Motor neuron (in vitro differentiated cells): ENCODE results near the gene DND1. TPM values are rescaled to one million over a fixed set of nuclear protein-coding genes. Genes with fewer than 3 reads are reported as not detected.
"Not testable (repeated sequence)": the region's sequence is repeated elsewhere in the genome, so short reads cannot be mapped to it uniquely, and the experiment has no call there.

Experiments
- ATAC-seq, 8 experiments: fragments of 200-7000 bp; cut with Tn5 transposase; replicated peaks in 6 of 8; 2 replicates each; pipeline ENCODE4 v1.8.0; 2021; ENCODE audit warnings: mild to moderate bottlenecking in 8 of 8, moderate library complexity in 8 of 8
- H3K27ac ChIP-seq, 2 donors: fragments of 250-450 bp; sonication (Bioruptor Pico); 2 replicates each; pipeline ENCODE4 v1.9.0; 2021; ENCODE audit warnings: antibody characterized with exemption in 2 of 2, mild to moderate bottlenecking in 2 of 2, moderate library complexity in 1 of 2
- H3K4me1 ChIP-seq, 2 donors: fragments of 250-450 bp; sonication (Bioruptor Pico); replicated peaks in 1 of 2; 2 replicates each; pipeline ENCODE4 v1.6.1; 2021; ENCODE audit warnings: antibody characterized with exemption in 2 of 2, mild to moderate bottlenecking in 2 of 2, moderate library complexity in 1 of 2
- H3K4me3 ChIP-seq, 5 donors: fragments of 250-450 bp; sonication (Bioruptor Pico); 2 replicates each; pipeline ENCODE4 v1.9.0; 2021; ENCODE audit warnings: antibody characterized with exemption in 5 of 5, mild to moderate bottlenecking in 5 of 5, moderate library complexity in 4 of 5
- WGBS, 10 experiments: fragments of 450-650 bp; shearing (Covaris generic); methylation state at CpG; one replicate each; pipeline ENCODE4 v1.0.0; 2022; 5-methylcytosine and 5-hydroxymethylcytosine counted together
- in situ Hi-C, 9 experiments: fragments of 400-800 bp; cut with MboI; loops; one replicate each; pipeline ENCODE4 v1.15.0; 2021; ENCODE audit warnings: low sequenced_read_pairs in 9 of 9, low pct_unique_long_range_greater_than_20kb in 2 of 9; ENCODE audit not compliant: unreplicated experiment in 9 of 9
- total RNA-seq, 8 experiments: library from RNA; unstranded; fragments of 300-600 nt; gene quantifications; 2 replicates each; pipeline versions ENCODE4 v1.2.3 to v1.2.4, GENCODE V29; 2022

DND1 gene
- total RNA-seq, 8 experiments from 2014 or later, result 0.43 to 1.0 (median 0.46) TPM; not detected in 4

GRCh38 chr5:140623061-140623460 lies 50.3 kb downstream of the DND1 start:
- H3K4me3 ChIP-seq, H3K27ac ChIP-seq, in situ Hi-C loops, ATAC-seq, H3K4me1 ChIP-seq: not testable (repeated sequence)

- Histone ChIP-seq H3K4me3 (no peak overlapping the region), H3K4me1 (no peaks in the 10 kb centered on the region), H3K27ac (no peak overlapping the region)
- WGBS, 10 experiments, result 50 to 100% (median 83%) methylated on average over 2 to 3 of the region's 3 CpGs; no CpG with 5 or more reads in 1 of the 10 experiments
- no peak for ATAC-seq
- in situ Hi-C loops, result no loop called here
Observed at GRCh38 chr5:140622301-140622700, 51.1 kb downstream of the DND1 start.

Other genes starting within 250 kb of the DND1 start
- 1 to 10 TPM; 1.2 to 7.8 (median 4.3) TPM for gene EIF4EBP3, start 125.9 kb downstream of the DND1 start, total RNA-seq
- gene SRA1, start 116.1 kb downstream of the DND1 start, total RNA-seq, result 10 to 100 TPM; 29.1 to 97.6 (median 47.4) TPM
- gene APBB3, start 109.0 kb downstream of the DND1 start, total RNA-seq, result 10 to 100 TPM; 15.7 to 81.1 (median 33.9) TPM
- 10 to 100 TPM; 13.1 to 64.1 (median 34.1) TPM for gene SLC35A4, start 108.7 kb downstream of the DND1 start, total RNA-seq
- gene CD14, start 40.4 kb downstream of the DND1 start, total RNA-seq, result 10 to 100 TPM in 2 of 8 experiments, 1 to 10 TPM in 2, under 1 TPM in 4; 0.11 to 13.4 (median 1.4) TPM
- gene TMCO6, start 34.1 kb downstream of the DND1 start, total RNA-seq, result 10 to 100 TPM in 6 of 8 experiments, 1 to 10 TPM in 2; 7.9 to 25.6 (median 11.9) TPM
- gene NDUFA2, start 25.9 kb downstream of the DND1 start, total RNA-seq, result 100 to 1,000 TPM in 5 of 8 experiments, 10 to 100 TPM in 3; 93.1 to 149 (median 106) TPM
- 100 to 1,000 TPM in 7 of 8 experiments, 10 to 100 TPM in 1; 92.2 to 153 (median 116) TPM for gene IK, start 25.7 kb downstream of the DND1 start, total RNA-seq
- gene WDR55, start 8.7 kb downstream of the DND1 start, total RNA-seq, result 10 to 100 TPM in 7 of 8 experiments, 1 to 10 TPM in 1; 9.9 to 29.8 (median 15.1) TPM
- 100 to 1,000 TPM in 2 of 8 experiments, 10 to 100 TPM in 6; 53.1 to 102 (median 77.0) TPM for gene HARS1, start 17.8 kb upstream of the DND1 start, total RNA-seq
- gene HARS2, start 17.9 kb upstream of the DND1 start, total RNA-seq, result 10 to 100 TPM; 21.4 to 45.7 (median 32.6) TPM
- 10 to 100 TPM; 55.0 to 93.8 (median 73.5) TPM for gene ZMAT2, start 26.9 kb upstream of the DND1 start, total RNA-seq
- 1 to 10 TPM in 1 of 8 experiments, under 1 TPM in 7; 0.22 to 1.7 (median 0.68) TPM for gene PCDHA1, start 112.6 kb upstream of the DND1 start, total RNA-seq
- gene PCDHA2, start 121.3 kb upstream of the DND1 start, total RNA-seq, result 1 to 10 TPM in 5 of 8 experiments, under 1 TPM in 2, not detected in 1; 0.13 to 6.8 (median 1.5) TPM
- 1 to 10 TPM in 5 of 8 experiments, under 1 TPM in 2, not detected in 1; 0.63 to 5.8 (median 1.6) TPM for gene PCDHA3, start 127.5 kb upstream of the DND1 start, total RNA-seq
- gene PCDHA4, start 133.5 kb upstream of the DND1 start, total RNA-seq, result 10 to 100 TPM in 5 of 8 experiments, 1 to 10 TPM in 1, under 1 TPM in 2; 0.05 to 50.8 (median 14.1) TPM
- gene PCDHA5, start 148.0 kb upstream of the DND1 start, total RNA-seq, result 1 to 10 TPM in 5 of 8 experiments, under 1 TPM in 2, not detected in 1; 0.24 to 3.1 (median 2.2) TPM
- 10 to 100 TPM in 1 of 8 experiments, 1 to 10 TPM in 4, under 1 TPM in 3; 0.15 to 24.3 (median 2.0) TPM for gene PCDHA6, start 154.4 kb upstream of the DND1 start, total RNA-seq
- 1 to 10 TPM in 5 of 8 experiments, under 1 TPM in 3; 0.05 to 5.3 (median 1.7) TPM for gene PCDHA7, start 160.7 kb upstream of the DND1 start, total RNA-seq
- 1 to 10 TPM in 5 of 8 experiments, under 1 TPM in 1, not detected in 2; 0.31 to 3.2 (median 2.2) TPM for gene PCDHA8, start 167.6 kb upstream of the DND1 start, total RNA-seq
- 1 to 10 TPM in 4 of 8 experiments, under 1 TPM in 4; 0.05 to 6.2 (median 0.93) TPM for gene PCDHA9, start 174.8 kb upstream of the DND1 start, total RNA-seq
- gene PCDHA10, start 182.3 kb upstream of the DND1 start, total RNA-seq, result 1 to 10 TPM in 6 of 8 experiments, under 1 TPM in 2; 0.10 to 8.1 (median 2.0) TPM
- 1 to 10 TPM in 5 of 8 experiments, under 1 TPM in 2, not detected in 1; 0.31 to 6.3 (median 5.2) TPM for gene PCDHA11, start 195.4 kb upstream of the DND1 start, total RNA-seq
- 10 to 100 TPM in 2 of 8 experiments, 1 to 10 TPM in 3, under 1 TPM in 2, not detected in 1; 0.13 to 22.5 (median 7.4) TPM for gene PCDHA12, start 201.7 kb upstream of the DND1 start, total RNA-seq
- gene PCDHA13, start 208.5 kb upstream of the DND1 start, total RNA-seq, result 10 to 100 TPM in 2 of 8 experiments, 1 to 10 TPM in 3, under 1 TPM in 2, not detected in 1; 0.21 to 13.2 (median 2.3) TPM